Epithelial cell of proximal tubule (primary cell): ENCODE results near the gene OTX2. TPM values are rescaled to one million over a fixed set of nuclear protein-coding genes. Genes with fewer than 3 reads are reported as not detected.

Experiments used
- DNase-seq: peaks from one replicate; pipeline ENCODE4 v3.0.0-alpha.2; 2011; ENCODE audit warnings: low read depth
- H3K4me3 ChIP-seq: 2 replicates; pipeline ENCODE4 v1.5.1; 2011; ENCODE audit warnings: low read depth, mild to moderate bottlenecking, low read length
- total RNA-seq: library from RNA; depleted of rRNA; stranded (reverse); fragments of >200 nt; gene quantifications from 2 replicates; pipeline ENCODE4 v1.2.3, GENCODE V29; 2015
- TF ChIP-seq, protein P1 (sequence below): conservative IDR thresholded peaks from 2 replicates; pipeline ENCODE4 v1.5.1; 2012; ENCODE audit warnings: low read depth, mild to moderate bottlenecking, low read length

OTX2 gene
- total RNA-seq, 1 donor from 2014 or later, result not detected

DNA sequence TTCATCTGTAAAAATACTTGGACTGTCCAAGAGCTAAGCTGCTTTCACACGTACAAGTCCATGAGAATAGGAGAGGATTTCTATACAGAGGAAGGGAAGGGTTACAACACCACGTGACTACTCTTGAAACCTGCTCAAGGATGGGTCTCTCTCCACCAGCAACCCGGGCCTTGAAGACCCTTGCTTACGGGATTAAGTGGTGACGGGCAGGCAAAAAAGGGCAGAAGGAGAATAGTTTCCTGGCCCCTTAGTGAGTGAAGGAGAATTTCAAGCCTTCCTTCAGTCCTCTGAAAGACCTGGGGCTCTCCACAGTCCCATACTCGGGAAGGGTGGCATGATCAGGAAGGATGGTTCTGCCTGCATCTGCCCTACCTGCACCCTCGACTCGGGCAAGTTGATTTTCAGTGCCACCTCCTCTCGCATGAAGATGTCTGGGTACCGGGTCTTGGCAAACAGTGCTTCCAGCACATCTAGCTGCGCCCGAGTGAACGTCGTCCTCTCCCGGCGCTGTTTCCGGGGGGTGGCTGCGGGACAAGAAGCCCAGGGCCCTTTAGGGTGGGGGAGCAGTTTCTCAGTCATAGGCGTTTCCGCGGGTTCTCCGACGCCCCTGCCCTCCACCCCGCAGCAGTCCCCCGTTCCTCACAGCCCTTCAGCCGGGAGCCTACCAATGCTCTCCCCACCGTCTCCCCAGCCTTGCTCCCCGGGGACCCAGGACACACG lies 6.3 kb downstream of the OTX2 start:
- no peak overlapping the region for H3K4me3 ChIP-seq
- DNase-seq, result no peak
- TF ChIP-seq, protein P1, sequence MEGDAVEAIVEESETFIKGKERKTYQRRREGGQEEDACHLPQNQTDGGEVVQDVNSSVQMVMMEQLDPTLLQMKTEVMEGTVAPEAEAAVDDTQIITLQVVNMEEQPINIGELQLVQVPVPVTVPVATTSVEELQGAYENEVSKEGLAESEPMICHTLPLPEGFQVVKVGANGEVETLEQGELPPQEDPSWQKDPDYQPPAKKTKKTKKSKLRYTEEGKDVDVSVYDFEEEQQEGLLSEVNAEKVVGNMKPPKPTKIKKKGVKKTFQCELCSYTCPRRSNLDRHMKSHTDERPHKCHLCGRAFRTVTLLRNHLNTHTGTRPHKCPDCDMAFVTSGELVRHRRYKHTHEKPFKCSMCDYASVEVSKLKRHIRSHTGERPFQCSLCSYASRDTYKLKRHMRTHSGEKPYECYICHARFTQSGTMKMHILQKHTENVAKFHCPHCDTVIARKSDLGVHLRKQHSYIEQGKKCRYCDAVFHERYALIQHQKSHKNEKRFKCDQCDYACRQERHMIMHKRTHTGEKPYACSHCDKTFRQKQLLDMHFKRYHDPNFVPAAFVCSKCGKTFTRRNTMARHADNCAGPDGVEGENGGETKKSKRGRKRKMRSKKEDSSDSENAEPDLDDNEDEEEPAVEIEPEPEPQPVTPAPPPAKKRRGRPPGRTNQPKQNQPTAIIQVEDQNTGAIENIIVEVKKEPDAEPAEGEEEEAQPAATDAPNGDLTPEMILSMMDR, result no peak

DNA sequence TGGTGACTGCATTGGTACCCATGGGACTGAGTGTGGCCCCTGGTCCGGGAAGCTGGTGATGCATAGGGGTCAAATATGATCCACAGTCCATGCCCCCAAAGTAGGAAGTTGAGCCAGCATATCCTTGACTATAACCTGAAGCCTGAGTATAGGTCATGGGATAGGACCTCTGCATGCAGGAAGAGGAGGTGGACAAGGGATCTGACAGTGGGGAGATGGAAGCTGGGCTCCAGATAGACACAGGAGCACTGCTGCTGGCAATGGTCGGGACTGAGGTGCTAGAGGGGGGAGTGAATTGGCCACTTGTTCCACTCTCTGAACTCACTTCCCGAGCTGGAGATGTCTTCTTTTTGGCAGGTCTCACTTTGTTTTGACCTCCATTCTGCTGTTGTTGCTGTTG lies 8.4 kb downstream of the OTX2 start:
- H3K4me3 ChIP-seq, result no peak overlapping the region
- TF ChIP-seq, protein P1, result no peak
- DNase-seq, result no peak

DNA sequence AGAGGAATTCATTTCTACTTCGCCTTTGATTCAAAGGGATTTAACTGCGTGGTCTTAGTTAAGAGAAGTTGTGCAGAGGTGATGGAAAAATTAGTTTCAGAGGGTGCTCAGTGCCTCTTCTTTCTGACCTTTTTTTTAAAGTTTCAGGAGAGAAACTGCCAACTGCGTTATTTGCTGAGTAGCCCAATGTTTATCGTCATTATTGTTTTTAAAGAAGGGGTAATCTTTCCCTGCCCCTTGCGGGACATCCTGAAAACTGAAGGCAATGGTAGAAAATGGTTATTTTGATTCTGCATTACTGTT lies 11.0 kb downstream of the OTX2 start:
- DNase-seq, result no peak
- no peak overlapping the region for H3K4me3 ChIP-seq
- TF ChIP-seq, protein P1, result no peak

DNA sequence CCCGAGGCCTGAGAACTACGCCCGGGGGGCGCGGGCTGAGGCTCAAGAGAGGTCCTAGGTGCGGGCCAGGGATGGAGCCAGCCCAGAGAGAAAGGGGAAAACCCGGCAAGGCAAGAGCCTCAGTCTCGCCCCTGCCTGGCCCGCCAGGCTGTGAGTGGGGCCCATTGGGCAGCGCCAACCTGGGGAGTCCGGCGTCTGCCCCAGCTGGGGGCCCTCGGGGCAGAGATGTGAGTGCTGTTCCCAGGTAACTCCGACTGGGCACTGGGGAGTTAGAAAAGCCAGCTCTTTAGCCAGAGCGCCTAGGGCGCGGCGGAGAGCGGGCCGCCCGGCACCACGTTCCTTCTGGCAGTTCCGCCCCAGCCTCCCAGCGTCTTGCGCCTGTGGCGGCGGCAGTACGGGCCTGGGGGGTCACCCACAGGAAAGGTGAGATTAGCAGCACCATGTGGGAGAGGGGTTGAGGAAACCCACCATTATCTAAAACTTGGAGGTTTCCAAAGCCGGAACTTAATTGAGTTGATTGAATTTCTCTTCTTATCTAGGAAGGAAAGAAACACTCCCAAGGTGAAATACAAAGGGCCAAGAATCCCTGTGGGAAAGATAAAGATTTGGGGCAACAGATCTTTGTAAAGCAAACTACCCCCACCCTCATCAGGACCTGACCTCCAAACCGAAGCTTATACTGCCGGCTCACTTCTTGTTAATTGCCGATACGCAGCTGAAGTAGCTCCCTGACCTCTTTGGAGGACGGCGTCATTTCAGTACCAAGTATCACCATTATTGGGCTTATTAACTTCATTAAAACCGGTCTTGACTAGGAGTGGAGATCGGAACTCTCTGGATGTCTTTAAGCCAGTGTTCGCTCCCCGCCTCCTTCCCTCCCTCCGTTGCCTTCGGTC lies 11.6 kb downstream of the OTX2 start:
- DNase-seq, result no peak
- TF ChIP-seq, protein P1, result no peak
- no peak overlapping the region for H3K4me3 ChIP-seq

DNA sequence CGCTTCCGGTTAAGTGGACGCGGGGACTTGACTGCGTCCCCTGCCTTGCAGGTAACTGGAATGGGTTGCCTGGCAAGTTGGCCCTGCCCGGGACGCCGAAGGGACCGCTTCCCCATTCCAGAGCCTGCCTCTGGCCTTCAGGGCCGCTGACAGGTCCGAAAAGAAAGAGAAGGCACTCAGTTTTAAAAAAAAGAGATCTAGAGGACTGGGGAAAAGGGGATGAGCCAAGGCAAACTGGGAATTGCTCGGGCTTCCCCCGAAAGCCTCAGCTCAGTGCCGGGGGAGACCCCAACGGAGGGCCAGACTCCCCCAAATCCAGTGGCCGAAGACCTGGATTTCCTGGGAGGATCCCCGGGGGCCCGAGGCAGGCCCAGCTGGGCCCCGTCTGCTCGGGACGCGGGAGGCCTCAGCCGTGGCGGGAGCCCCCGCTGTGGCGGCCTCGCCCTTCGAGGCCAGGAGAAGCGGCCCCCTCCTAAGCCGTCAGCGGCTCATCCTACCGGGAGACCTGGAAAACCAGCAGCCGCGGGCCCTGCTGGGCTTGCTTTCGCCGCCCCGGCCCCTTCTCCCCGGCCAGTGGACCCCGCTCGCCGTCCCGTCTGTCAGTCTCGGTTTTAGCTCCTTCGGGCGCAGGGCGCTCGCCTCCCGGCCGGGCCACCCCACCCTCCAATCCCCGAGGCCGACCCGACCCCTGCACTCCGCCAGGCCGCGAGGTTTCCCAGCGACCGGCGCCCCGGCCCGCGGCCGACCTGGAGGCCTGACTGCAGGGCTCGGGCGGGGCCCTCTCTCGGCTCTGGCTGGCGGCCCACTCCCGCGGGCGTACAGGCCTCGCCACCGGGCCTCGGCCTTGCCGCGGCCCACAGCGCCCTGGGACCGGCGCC lies 12.5 kb downstream of the OTX2 start:
- DNase-seq, result no peak
- no peak overlapping the region for H3K4me3 ChIP-seq

DNA sequence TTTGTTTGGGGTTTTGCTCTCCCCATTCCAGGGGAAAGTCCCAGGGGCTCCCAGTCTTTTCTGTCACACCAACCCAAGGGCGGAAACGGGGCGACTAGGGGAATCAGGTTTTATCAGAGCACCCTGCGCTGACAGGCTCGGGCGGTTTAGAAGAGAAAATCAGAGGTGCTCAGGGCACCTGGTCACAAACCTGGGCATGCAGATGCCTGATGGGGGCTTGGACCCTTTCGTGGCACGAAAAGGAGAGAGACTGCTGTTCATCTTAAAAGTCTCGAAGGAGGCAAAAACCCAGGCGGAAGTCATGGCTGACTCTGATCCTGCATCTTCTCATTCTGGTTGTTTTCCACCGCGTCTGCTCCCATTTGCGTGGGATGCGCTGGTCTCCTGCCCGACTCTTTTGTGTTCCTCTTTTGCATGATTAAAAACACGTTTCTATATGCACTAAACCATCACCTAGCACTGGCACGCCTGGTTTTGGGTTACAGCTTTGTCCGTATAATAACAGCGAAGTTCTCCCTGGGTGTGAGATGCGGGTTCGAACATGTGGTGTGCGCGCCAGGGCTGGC lies 13.2 kb downstream of the OTX2 start:
- no peak overlapping the region for H3K4me3 ChIP-seq
- TF ChIP-seq, protein P1, result no peak
- no peak for DNase-seq

More for the DNA sequence above, 12.5 kb downstream of the OTX2 start:
- TF ChIP-seq, protein P1, result no peak
